Caki2 (cell line): ENCODE results near the gene RAB25. TPM values are rescaled to one million over a fixed set of nuclear protein-coding genes. Genes with fewer than 3 reads are reported as not detected.

Experiments
- total RNA-seq: library from RNA; depleted of rRNA; stranded (reverse); fragments of >200 nt; shearing (Covaris generic); gene quantifications from 2 replicates; pipeline ENCODE4 v1.2.3, GENCODE V29; 2014; ENCODE audit warnings: low replicate concordance; rRNA removed

RAB25 gene
- total RNA-seq, 1 experiment from 2014 or later = not detected

Other genes starting within 250 kb of the RAB25 start
- 7.9 and 9.5 TPM in 2 replicates for gene GON4L, start 203.9 kb upstream of the RAB25 start, total RNA-seq
- 0.03 TPM in 1 of 2 replicates, not detected in the other for gene SYT11, start 201.6 kb upstream of the RAB25 start, total RNA-seq
- gene RIT1, start 149.8 kb upstream of the RAB25 start, total RNA-seq = 58.6 and 109 TPM in 2 replicates
- gene KHDC4, start 126.7 kb upstream of the RAB25 start, total RNA-seq = 9.8 and 33.9 TPM in 2 replicates
- not detected in 2 replicates for gene RXFP4, start 119.5 kb upstream of the RAB25 start, total RNA-seq
- gene ARHGEF2, start 82.6 kb upstream of the RAB25 start, total RNA-seq = 58.1 and 63.9 TPM in 2 replicates
- gene SSR2, start 40.2 kb upstream of the RAB25 start, total RNA-seq = 305 and 404 TPM in 2 replicates
- 12.4 and 36.6 TPM in 2 replicates for gene UBQLN4, start 7.4 kb upstream of the RAB25 start, total RNA-seq
- gene LAMTOR2, start 6.4 kb upstream of the RAB25 start, total RNA-seq = 14.3 and 28.3 TPM in 2 replicates
- 0.64 and 2.0 TPM in 2 replicates for gene MEX3A, start 21.3 kb downstream of the RAB25 start, total RNA-seq
- 652 and 715 TPM in 2 replicates for gene LMNA, start 53.6 kb downstream of the RAB25 start, total RNA-seq
- 1.9 and 2.0 TPM in 2 replicates for gene SEMA4A, start 92.4 kb downstream of the RAB25 start, total RNA-seq
- 11.8 and 15.9 TPM in 2 replicates for gene SLC25A44, start 132.9 kb downstream of the RAB25 start, total RNA-seq
- gene PMF1, start 151.8 kb downstream of the RAB25 start, total RNA-seq = 81.6 and 115 TPM in 2 replicates
- gene BGLAP, start 181.0 kb downstream of the RAB25 start, total RNA-seq = not detected in 2 replicates
- not detected in 2 replicates for gene PAQR6, start 186.9 kb downstream of the RAB25 start, total RNA-seq
- 52.9 and 53.1 TPM in 2 replicates for gene SMG5, start 221.7 kb downstream of the RAB25 start, total RNA-seq
- gene TMEM79, start 223.2 kb downstream of the RAB25 start, total RNA-seq = 1.4 and 2.5 TPM in 2 replicates
- gene GLMP, start 234.5 kb downstream of the RAB25 start, total RNA-seq = 79.0 and 119 TPM in 2 replicates
- gene VHLL, start 238.1 kb downstream of the RAB25 start, total RNA-seq = not detected in 2 replicates